Measurements from ENCODE around the gene ICA1L.
"Not testable (repeated sequence)": the region's sequence is repeated elsewhere in the genome, so short reads cannot be mapped to it uniquely, and the experiment has no call there.

ICA1L gene

DNA sequence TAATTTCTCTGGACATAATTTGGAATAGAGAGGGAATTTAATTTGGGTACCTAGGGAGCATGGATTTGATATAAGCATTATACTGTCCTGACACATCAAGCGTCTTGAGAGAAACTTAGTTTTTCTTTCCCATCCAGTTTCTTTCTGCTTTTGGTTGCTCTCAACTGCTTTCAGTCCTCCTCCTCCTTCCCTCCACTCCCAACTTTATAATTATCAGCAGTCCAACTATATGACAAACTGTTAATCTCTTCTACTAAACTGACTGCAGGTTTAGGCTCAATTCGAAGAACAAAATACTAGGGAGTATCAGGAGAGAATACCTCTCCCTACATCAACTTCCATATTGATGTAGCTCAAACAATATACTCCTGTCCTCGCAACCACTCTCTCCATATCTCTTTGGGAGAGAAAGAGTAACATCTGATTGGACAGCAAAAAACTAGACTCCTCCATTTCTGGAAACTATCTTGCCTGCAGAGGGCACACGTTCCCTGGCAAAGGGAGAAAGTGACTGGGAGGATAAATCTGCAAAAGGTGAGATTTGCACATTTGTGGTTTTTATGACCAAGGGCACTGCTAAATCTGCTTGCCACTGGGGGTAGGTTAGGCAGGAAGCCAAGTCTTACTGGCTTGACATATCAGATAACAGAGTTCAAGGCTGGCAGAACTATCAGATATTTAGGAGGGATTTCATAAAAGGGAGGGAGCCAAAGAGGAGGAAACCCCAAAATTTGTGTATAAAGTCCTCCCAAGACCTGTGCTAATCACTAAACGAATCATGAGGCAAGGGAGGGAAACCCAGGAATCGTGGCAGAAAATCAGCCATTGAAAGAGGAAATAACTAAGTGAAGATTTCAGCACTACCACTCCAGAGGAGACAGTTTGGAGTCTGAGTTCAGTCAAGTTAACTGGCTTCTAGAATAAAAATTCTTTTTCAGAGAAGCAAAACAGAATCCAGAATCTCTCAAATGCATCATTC is 40.0 kb downstream of the ICA1L start:
- no peak for TF ChIP-seq JUND (IDR thresholded peaks at IDR 0.05; ENCODE audit: low read depth)
- in situ Hi-C loops (cut with HindIII; ENCODE audit: low pct_unique_long_range_greater_than_20kb, low sequenced_read_pairs) = no loop called here
- DNase-seq (ENCODE audit: low read depth in 1 of 2, low spot score in 1 of 2) = peak; percentile 46 to 66

GRCh38 chr2:202824901-202825300 is 46.7 kb downstream of the ICA1L start:
- TF ChIP-seq JUND (IDR thresholded peaks at IDR 0.05; ENCODE audit: low read depth) = no peak
- in situ Hi-C loops (cut with HindIII; ENCODE audit: low pct_unique_long_range_greater_than_20kb, low sequenced_read_pairs) = no loop called here
- DNase-seq (ENCODE audit: low read depth in 1 of 2, low spot score in 1 of 2) = no peak

DNA sequence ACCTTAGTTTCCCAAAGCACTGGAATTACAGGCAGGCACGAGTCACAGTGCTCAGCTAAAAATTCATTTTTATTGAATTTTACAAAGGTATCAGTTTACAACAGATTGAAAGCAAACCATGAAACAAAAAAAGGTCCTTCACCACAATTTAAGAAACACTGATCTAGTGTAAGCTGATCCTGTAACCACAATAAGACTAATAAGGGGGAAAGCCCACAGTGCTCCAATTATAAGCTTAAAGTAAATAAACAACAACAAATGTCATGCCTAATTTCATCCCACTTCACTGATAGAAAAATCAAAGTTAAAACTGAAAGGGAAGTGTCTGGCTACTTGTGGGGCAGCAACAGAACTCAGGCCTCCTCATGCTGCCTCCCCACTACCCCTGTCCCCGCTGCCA is 49.2 kb downstream of the ICA1L start:
- no peak for TF ChIP-seq JUND (IDR thresholded peaks at IDR 0.05; ENCODE audit: low read depth)
- no peak for DNase-seq (ENCODE audit: low read depth in 1 of 2, low spot score in 1 of 2)
- in situ Hi-C loops (cut with HindIII; ENCODE audit: low pct_unique_long_range_greater_than_20kb, low sequenced_read_pairs) = no loop called here

GRCh38 chr2:202821206-202822160 is 50.1 kb downstream of the ICA1L start:
- in situ Hi-C loops (cut with HindIII; ENCODE audit: low pct_unique_long_range_greater_than_20kb, low sequenced_read_pairs) = no loop called here
- no peak for TF ChIP-seq JUND (IDR thresholded peaks at IDR 0.05; ENCODE audit: low read depth)
- DNase-seq (ENCODE audit: low read depth in 1 of 2, low spot score in 1 of 2) = no peak

DNA sequence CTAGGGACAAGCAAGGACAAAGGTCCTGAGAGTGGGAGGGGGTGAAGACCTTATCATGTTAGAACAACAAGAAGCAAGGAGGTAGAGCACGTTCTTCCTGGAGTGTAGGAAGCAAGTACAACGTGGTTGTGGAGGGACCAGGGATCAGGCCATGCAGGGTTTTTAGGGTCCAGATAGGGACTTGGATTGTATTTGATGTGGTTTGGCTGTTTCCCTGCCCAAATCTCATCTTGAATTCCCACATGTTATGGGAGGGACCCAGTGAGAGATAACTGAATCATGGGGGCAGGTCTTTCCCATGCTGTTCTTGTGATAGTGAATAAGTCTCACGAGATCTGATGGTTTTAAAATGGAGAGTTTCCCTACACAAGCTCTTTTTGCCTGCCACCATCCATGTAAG is 53.2 kb downstream of the ICA1L start:
- DNase-seq (ENCODE audit: low read depth in 1 of 2, low spot score in 1 of 2) = no peak
- in situ Hi-C loops (cut with HindIII; ENCODE audit: low pct_unique_long_range_greater_than_20kb, low sequenced_read_pairs) = no loop called here
- no peak for TF ChIP-seq JUND (IDR thresholded peaks at IDR 0.05; ENCODE audit: low read depth)

DNA sequence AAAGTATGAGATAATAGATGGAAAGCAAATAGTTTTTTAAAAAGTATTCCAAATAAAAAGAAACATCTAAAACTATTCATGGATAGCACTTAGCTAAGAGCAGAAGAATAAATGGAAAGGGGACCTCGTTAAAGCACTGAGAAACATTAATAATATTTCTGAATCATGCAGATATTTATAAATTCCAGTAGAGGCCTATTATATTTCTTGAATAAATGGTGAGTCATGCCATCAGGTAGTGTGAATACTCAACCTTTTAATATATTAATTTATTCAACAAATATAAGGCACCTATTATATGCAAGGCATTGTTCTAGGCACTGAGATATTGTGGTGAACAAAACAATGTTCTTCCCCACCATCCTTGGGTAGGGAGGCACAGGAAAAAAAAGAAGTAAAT is 53.8 kb downstream of the ICA1L start:
- in situ Hi-C loops (cut with HindIII; ENCODE audit: low pct_unique_long_range_greater_than_20kb, low sequenced_read_pairs) = no loop called here
- no peak for DNase-seq (ENCODE audit: low read depth in 1 of 2, low spot score in 1 of 2)
- TF ChIP-seq JUND (IDR thresholded peaks at IDR 0.05; ENCODE audit: low read depth) = no peak

GRCh38 chr2:202815548-202816360 is 55.8 kb downstream of the ICA1L start:
- peak in 1 of 2 experiments; percentile 2 for DNase-seq (ENCODE audit: low read depth in 1 of 2, low spot score in 1 of 2)
- in situ Hi-C loops (cut with HindIII; ENCODE audit: low pct_unique_long_range_greater_than_20kb, low sequenced_read_pairs) = no loop called here
- TF ChIP-seq JUND (IDR thresholded peaks at IDR 0.05; ENCODE audit: low read depth) = no peak

- DNase-seq (ENCODE audit: low read depth in 1 of 2, low spot score in 1 of 2) = no peak
- in situ Hi-C loops (cut with HindIII; ENCODE audit: low pct_unique_long_range_greater_than_20kb, low sequenced_read_pairs) = no loop called here
- TF ChIP-seq JUND (IDR thresholded peaks at IDR 0.05; ENCODE audit: low read depth) = no peak
These were observed 57.3 kb downstream of the ICA1L start for GRCh38 chr2:202814226-202814625.

DNA sequence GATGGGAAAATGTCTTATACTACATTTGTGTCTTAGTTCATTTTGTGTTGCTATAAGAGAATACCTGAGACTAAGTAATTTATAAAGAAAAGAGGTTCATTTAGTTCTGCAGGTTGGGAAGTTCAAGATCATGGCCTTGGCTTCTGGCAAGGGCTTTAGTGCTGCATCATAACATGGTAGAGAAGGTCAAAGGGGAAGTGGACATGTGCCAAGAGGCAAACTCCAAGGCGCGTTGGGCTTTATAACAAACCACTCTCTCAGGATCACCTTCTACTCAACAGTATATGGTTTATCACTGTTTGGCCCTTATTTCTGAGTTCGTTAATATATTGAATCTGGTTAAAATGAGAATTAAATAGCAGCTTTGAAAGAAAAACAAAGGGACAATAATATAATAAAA is 58.2 kb downstream of the ICA1L start:
- no peak for TF ChIP-seq JUND (IDR thresholded peaks at IDR 0.05; ENCODE audit: low read depth)
- in situ Hi-C loops (cut with HindIII; ENCODE audit: low pct_unique_long_range_greater_than_20kb, low sequenced_read_pairs) = no loop called here

GRCh38 chr2:202808754-202809153 is 62.8 kb downstream of the ICA1L start:
- in situ Hi-C loops (cut with HindIII; ENCODE audit: low pct_unique_long_range_greater_than_20kb, low sequenced_read_pairs) = no loop called here
- no peak for TF ChIP-seq JUND (IDR thresholded peaks at IDR 0.05; ENCODE audit: low read depth)
- no peak for DNase-seq (ENCODE audit: low read depth in 1 of 2, low spot score in 1 of 2)

More for the DNA sequence above, 58.2 kb downstream of the ICA1L start:
- DNase-seq (ENCODE audit: low read depth in 1 of 2, low spot score in 1 of 2) = no peak

- DNase-seq (ENCODE audit: low read depth in 1 of 2, low spot score in 1 of 2); in situ Hi-C loops (cut with HindIII; ENCODE audit: low pct_unique_long_range_greater_than_20kb, low sequenced_read_pairs): not testable (repeated sequence)
These were observed 64.0 kb downstream of the ICA1L start for GRCh38 chr2:202807431-202808138.

- DNase-seq (ENCODE audit: low read depth in 1 of 2, low spot score in 1 of 2); in situ Hi-C loops (cut with HindIII; ENCODE audit: low pct_unique_long_range_greater_than_20kb, low sequenced_read_pairs): not testable (repeated sequence)
These were observed 65.7 kb downstream of the ICA1L start for GRCh38 chr2:202805911-202806310.

All from T47D (cell line).